HTERT RPE-1 (cell line): ENCODE measurements around the gene COL6A5.
"Not testable (repeated sequence)": the region's sequence is repeated elsewhere in the genome, so short reads cannot be mapped to it uniquely, and the experiment has no call there.

ENCODE experiments used
- in situ Hi-C: fragments of 300-500 bp; cut with MboI; formaldehyde crosslinking; loops from 4 replicates; pipeline ENCODE4 v1.14.3; 2020; ENCODE audit warnings: low sequenced_read_pairs

Gene COL6A5, protein sequence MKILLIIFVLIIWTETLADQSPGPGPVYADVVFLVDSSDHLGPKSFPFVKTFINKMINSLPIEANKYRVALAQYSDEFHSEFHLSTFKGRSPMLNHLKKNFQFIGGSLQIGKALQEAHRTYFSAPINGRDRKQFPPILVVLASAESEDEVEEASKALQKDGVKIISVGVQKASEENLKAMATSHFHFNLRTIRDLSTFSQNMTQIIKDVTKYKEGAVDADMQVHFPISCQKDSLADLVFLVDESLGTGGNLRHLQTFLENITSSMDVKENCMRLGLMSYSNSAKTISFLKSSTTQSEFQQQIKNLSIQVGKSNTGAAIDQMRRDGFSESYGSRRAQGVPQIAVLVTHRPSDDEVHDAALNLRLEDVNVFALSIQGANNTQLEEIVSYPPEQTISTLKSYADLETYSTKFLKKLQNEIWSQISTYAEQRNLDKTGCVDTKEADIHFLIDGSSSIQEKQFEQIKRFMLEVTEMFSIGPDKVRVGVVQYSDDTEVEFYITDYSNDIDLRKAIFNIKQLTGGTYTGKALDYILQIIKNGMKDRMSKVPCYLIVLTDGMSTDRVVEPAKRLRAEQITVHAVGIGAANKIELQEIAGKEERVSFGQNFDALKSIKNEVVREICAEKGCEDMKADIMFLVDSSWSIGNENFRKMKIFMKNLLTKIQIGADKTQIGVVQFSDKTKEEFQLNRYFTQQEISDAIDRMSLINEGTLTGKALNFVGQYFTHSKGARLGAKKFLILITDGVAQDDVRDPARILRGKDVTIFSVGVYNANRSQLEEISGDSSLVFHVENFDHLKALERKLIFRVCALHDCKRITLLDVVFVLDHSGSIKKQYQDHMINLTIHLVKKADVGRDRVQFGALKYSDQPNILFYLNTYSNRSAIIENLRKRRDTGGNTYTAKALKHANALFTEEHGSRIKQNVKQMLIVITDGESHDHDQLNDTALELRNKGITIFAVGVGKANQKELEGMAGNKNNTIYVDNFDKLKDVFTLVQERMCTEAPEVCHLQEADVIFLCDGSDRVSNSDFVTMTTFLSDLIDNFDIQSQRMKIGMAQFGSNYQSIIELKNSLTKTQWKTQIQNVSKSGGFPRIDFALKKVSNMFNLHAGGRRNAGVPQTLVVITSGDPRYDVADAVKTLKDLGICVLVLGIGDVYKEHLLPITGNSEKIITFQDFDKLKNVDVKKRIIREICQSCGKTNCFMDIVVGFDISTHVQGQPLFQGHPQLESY (N-terminal part only)

DNA sequence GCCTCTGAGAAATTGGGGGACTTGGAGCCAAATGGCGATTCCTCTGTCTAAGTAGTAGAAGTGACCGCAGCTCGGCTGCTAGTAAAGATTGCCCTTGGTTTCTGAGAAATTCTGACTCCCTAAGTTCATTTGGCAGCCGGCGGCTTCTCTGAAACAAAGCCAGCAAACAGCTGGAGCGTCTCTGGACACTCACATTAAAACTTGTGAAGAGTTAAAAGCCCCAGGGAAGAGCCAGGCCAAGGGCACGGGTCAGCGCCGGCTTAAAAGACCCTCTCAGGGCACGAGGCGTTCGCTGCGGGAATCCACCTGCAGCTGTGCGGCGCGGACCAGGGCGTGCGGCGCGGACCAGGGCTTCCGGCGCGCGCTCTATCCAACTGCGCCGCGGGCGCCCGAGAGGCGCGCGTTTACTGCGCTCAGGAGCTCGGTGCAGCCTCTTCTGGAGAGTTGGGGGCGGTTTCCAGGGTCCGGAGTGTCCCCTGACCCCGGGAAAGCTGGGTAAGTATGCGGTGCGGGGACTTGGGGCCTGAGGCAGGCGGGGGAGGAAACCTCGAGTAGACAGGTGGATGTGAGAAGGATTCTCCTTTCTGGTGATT, at the start of gene COL6A5:
Gene COL6A5, plus strand, starts transcription at position 186 of the 593 bp plus-strand sequence. CDS start 27,967 bp downstream, outside the sequence.
- in situ Hi-C loops: no loop called here

DNA sequence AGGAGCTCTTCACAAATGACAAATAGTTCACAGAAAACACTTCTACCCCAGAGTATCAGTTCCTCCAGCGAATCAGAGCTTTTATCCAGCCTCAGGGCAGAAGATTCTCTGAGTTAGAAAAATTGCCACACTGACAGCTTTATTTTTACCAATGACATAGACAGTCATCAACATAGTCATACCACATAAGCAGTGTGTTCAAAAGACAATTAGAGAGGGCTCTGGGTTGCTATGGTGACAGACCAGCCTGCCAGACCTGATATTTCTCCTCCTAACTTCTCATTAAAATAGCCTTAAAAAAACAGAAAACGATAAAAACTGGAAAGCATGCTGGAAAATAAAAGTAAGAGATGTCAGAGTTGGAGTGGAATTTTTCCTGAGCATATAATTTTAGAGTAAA, 45.9 kb upstream of the COL6A5 start:
- in situ Hi-C loops: no loop called here

DNA sequence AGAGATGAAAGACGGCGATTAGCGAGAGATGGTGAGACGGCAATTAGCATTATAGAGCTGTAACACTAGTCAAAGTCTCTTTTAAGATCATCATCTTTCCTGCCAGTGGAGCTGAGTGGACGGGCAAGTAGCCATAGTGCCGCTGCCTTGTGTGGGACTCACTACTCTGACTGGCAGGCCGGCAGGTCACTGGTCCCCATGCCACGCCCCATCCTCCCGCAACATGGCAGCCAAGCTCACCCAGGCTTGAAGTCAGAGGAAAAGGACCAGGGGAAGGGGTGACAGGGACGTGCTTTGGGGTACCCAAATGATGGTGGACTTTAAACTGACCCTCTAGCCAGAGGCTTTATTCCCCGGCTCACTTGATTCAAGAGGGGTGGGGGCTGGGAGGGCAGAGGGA, 44.6 kb upstream of the COL6A5 start:
- in situ Hi-C loops: no loop called here

DNA sequence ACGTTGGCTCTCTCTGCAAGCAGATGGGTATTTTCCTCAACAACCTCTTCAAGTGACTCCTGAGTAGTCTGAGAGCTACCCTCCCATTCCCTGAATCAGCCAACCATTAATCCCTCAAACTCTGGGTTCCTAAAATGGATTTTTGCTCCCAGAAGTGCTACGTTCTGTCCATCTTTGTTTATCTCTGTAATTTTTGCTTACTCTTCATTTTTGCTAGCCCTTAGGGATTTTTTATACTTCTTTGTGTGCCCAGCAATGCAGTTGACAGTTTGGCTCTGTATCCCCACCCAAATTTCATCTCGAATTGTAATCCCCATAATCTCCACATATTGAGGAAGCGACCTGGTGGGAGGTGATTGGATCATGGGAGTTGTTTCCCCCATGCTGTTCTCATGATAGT, 35.4 kb upstream of the COL6A5 start:
- in situ Hi-C loops: no loop called here

DNA sequence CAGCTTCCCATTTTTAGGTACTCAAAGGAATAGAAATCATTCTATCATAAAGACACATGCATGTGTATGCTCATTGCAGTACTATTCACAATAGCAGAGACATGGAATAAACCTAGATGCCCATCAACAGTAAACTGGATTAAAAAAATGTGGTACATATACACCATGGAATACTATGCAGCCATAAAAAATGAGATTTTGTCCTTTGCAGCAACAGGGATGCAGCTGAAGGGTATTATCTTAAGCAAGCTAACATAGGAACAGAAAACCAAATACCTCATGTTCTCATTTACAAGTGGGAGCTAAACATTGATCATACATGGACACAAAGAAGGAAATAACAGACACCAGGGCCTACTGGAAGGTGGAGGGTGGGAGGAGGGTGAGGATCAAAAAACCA, 33.1 kb upstream of the COL6A5 start:
- in situ Hi-C loops: no loop called here

DNA sequence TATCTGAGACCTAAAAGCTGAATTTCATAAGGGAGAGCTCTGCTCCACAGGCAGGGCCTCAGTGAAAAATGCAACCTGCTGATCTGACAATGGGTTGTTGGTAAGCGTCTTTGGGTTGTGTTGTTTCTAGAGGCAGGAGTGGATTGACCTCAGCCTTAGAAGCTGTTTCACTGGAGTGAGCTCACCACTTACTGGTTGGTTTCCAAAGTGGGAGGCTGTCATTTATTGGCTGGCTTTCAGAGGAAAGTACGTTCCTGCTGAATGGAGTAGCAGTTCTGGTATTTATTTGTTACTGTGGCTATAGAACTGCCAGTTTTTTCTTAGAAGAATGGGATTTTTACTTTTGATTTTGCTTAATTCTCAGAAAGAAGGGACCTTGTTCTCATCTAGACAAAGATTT, 29.3 kb upstream of the COL6A5 start:
- in situ Hi-C loops: no loop called here

DNA sequence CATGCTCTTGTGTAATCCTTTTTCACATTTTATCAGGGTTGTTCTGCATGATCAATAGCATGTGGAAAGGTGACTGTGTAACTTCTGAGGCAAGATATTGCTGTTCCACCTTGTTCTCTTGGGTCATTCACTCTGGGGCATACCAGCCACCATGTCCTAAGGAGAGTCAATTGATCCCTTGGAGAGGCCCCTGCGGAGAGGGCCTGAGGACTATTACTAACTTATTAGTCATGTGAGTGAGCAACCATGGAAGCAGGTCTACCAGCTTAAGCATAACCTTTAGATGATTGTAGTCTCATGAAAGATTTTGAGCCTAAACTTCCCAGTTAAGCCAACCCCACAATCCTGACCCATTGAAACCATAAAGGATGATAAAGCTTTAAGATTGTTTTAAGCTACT, 22.0 kb upstream of the COL6A5 start:
- in situ Hi-C loops: no loop called here

DNA sequence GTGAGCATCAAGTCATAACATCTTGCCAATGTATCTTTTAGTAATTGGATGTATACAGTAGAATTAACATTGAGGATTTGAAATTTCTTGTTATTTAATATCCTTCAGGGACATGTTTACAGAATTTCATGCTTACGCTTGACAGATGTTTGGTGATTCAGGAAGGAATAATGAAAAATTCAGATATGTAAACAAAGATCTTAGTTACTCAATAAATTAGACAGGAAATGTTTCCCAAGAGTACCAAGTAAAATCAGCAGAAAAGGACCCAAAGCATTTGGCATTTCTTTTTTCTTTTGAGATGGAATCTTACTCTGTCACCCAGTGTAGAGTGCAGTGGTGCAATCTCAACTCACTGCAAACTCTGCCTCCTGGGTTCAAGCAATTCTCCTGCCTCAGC, 4.7 kb upstream of the COL6A5 start:
- in situ Hi-C loops: no loop called here

DNA sequence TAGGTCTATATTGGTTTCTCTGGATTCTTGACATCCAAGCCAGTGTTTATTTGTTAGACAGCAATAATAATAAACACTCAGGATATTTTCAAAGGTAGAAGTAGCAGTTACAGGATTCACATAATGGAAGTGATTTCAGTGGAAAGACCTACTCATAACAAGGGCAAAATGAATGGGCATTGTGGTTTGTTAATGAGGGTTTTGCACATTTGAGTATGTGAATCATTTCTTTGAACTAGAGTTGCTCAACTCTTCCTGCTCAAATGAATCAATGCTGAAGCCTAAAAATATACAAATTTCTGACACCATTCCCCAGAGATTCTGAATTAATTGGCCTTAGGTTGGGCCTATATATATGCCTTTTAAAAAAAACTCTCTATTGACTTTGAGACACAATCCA, 4.1 kb upstream of the COL6A5 start:
- in situ Hi-C loops: no loop called here

DNA sequence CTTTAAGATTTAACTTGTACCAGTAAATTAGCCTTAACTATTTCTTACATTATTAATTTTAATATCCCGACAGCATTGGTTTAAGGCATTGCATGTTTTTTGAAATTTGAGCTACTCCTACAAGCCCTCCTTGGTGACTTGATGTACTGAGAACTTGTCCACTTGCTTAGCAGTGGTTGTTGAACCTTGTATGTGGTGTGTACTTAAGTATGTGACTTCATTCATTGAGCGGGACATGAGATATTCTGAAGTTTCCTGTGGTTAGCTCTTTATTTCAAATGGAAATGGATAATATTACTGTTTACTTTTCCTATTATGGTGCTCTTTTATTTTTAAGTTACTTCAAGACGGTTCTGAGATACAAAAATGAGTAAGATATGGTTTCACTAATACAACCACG, 3.6 kb upstream of the COL6A5 start:
- in situ Hi-C loops: no loop called here

DNA sequence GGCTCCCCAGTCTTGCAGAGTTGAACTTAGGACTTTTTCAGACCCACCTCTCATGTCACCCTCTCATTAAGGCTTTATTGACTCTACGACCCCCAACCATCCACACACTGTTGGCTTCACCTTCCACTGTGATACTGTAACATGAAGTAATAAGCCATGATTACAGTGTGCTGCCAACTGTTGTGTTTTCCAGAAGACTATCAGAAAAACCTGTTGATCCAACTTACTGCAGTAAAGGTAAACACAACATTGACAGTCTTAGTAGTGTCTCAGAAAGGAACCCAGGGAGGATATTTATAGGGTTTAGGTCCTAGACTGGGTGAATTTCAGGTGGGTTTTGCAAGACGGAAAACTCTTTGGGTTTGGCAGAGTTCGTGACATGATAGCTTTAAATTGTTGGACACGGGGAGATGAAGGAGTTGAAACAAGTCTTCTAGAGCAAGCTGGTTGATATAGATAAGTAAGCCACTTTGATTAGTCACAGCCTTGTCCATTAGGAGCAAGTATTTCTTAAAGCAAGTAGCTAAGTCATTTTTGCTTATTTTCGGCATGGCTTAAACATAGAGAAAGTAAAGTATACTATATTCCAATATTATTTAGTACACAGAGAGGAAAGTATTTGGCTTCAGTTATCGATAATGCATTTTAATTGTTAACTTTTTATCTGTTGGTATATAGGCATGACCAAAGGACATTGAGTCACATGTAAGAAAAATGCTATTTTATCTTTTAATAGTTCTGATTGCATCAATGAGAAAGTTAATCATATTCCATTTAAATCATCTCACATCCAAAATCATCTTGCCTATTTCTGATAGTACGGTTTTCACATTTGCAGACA, 2.4 kb upstream of the COL6A5 start:
- in situ Hi-C loops: no loop called here

DNA sequence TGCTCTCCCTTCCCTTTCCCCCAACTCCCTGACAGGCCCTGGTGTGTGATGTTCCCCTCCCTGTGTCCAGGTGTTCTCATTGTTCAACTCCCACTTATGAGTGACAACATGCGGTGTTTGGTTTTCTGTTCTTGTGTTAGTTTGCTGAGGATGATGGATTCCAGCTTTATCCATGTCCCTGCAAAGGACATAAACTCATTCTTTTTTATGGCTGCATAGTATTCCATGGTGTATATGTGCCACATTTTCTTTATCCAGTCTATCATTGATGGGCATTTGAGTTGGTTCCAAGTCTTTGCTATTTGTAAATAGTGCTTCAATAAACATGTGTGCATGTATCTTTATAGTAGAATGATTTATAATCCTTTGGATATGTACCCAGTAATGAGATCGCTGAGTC, 2.8 kb downstream of the COL6A5 start:
- in situ Hi-C loops: not testable (repeated sequence)

DNA sequence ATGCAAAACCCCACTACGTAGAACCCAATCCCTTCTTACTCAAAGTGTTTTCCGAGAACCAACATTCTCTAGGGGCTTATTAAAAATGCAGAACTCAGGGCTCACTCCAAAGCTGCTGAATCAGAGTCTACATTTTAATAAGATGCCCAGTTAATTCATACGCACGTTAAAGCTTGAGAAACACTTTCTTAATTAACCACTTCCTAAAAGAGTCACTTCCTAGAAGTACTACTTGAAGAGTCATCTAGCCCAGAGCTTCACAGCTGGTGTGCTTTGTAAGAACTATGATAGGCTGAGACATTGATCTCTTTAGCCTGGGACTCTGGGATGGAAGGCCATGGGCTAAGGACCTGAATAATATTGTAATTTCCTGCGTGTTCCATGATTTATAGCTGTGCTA, 9.0 kb downstream of the COL6A5 start:
- in situ Hi-C loops: no loop called here

DNA sequence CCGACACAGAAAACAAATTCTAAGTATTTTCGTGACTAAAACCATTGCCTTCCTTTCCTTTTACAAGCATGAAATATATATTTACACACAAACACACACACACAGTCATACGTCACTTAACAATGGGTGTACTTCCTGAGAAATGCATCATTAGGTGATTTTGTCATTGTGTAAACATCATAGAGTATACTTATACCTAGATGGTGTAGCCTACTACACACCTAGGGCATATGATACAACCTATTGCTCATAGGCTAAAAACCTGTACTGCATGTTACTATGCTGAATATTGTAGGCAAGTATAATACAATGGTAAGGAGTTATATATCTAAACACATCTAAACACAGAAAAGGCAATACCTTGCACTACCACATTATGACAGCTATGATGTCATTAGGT, 28.6 kb downstream of the COL6A5 start:
- in situ Hi-C loops: no loop called here

DNA sequence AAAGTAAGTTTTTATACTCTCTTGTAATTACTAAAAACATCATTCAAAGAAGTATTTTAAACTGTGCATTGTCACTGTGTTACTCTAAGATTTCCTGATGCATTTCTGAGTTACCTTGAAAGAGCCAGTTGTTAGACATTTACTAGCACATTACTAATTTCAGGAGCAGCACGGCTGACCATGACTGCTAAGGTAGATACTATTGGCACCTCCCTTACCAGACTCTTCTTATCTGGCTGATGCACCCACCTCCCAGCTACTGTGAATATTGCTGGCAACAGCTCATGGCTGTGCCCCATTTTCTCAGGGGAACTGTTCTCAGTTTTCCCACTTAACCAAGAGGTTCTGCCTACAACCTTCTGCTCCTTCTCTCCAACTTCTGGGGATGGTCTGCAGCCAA, 29.4 kb downstream of the COL6A5 start:
- in situ Hi-C loops: no loop called here

DNA sequence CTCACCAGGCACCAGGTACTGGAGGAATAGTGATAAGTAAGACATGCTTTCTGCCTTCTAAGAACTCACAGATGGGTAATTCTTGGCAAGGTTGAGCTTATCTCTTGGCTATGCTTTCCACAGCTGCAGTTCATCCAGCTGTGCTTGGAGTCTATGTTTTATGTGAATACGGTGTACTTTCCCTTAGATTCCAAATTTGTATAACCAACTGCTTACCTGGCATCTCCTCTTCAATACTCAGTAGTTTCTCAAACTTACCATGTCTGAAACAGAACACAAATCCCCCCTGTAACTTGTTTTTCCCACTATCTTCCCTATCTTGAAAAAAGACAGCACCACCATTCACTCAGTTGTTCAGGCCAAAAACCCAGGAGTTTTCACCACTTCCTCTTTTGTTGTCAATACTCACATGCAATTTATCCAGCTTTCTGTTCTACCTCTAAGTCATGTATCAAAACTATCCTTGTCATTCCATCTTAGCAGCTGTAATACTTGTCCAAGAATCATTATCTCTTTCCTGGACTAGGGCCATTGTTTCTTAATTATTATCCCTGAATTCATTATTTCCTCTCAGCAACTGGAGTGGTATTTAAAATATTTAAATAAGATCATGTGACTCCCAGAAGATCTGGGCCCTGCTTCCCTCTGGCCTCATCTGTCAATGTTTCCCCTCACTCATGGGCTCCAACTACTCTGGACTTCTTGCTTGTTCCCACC, 32.6 kb downstream of the COL6A5 start:
- in situ Hi-C loops: no loop called here

DNA sequence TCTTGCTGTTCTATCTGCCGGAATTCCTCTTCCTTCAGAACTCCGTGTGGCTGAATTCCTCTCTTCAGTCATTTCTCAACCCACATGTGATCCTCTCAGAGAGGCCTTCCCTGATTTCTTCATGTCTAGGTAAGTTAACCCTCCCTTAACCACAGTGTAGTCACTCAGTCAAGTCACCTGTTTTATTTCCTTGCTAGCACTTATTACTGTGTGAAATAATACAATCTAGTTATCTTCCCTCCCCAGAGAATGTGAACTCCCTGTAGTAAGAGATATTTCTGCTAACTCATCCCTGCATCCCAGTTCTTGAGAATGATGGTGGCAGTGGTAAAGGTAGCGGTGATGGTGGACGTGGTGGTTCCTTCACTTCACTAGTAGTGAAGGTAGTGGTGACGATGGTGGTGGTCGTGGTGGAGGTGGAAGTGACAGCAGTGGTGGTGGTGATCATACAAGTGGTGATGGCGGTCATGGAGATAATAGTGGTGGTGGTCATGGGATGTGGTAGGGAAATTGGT, 33.3 kb downstream of the COL6A5 start:
- in situ Hi-C loops: no loop called here

DNA sequence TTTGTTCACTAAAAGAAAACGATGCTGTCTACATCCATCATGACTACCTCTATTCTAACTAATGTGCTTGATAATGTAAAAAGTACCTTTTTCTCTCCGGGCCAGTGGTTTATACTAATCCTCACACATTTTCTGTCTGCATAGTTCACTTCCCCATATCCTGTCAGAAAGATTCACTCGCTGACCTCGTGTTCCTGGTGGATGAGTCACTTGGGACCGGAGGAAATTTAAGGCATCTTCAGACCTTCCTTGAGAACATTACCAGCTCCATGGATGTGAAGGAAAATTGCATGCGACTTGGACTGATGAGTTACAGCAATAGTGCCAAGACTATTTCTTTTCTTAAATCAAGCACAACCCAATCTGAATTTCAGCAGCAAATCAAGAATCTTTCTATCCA, 33.8 kb downstream of the COL6A5 start:
- in situ Hi-C loops: no loop called here

DNA sequence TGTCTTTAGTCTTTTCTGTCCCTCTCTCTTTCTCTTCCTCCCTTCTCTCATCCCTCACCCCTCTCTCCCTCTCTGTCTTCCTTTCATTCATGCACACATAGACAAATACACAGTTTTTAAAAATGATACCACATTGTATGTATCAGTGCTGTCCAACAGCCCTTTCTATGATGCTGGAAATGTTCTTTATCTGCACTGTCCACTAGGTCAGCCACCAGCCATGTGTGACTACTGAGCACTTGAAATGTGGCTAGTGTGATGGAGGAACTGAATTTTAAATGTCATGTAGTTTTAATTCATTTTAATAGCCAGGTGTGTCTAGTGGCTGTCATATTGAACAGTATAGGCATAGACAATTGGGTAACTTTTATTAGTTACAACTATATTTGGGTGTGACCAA, 34.9 kb downstream of the COL6A5 start:
- in situ Hi-C loops: no loop called here
